ENCODE results near the gene TBRG1. TPM values are rescaled to one million over a fixed set of nuclear protein-coding genes. Genes with fewer than 3 reads are reported as not detected.
A peak's percentile ranks its signal among the peaks of the same experiment; 100 is the strongest.

TBRG1 gene
- total RNA-seq, 2 donors from 2014 or later, result 30.3 to 57.8 TPM

- Histone ChIP-seq H3K27ac (no peak overlapping the region), H3K4me1 (ENCODE audit: control insufficient read depth in 1 of 2, low read depth in 2 of 2) (no peaks in the 10 kb centered on the region), H3K9me3 (no peaks in the 10 kb centered on the region), H3K36me3 (no peaks in the 10 kb centered on the region), H3K4me3 (no peak overlapping the region), H3K27me3 (replicated peaks; ENCODE audit: insufficient read depth) (no peaks in the 10 kb centered on the region)
- DNase-seq (ENCODE audit: low spot score) (no peak), ATAC-seq (ENCODE audit: insufficient number of reproducible peaks, low FRiP score, low read depth) (no peak)
- TF ChIP-seq CTCF (IDR thresholded peaks at IDR 0.05), result no peak
These were observed 10.0 kb upstream of the TBRG1 start for GRCh38 chr11:124612567-124613246.

GRCh38 chr11:124618863-124619262, 3.8 kb upstream of the TBRG1 start:
- peaks cover 5 to 11% of the 10 kb centered on the region in 2 donors for H3K4me1 ChIP-seq (ENCODE audit: control insufficient read depth in 1 of 2, low read depth in 2 of 2)
- no peak for TF ChIP-seq CTCF (IDR thresholded peaks at IDR 0.05)
- no peaks in the 10 kb centered on the region for H3K27me3 ChIP-seq (replicated peaks; ENCODE audit: insufficient read depth)
- ATAC-seq (ENCODE audit: insufficient number of reproducible peaks, low FRiP score, low read depth) (no peak), DNase-seq (ENCODE audit: low spot score) (no peak)
- no peak overlapping the region for H3K27ac ChIP-seq
- no peak overlapping the region for H3K4me3 ChIP-seq
- no peaks in the 10 kb centered on the region for H3K36me3 ChIP-seq
- H3K9me3 ChIP-seq, result no peaks in the 10 kb centered on the region

DNA sequence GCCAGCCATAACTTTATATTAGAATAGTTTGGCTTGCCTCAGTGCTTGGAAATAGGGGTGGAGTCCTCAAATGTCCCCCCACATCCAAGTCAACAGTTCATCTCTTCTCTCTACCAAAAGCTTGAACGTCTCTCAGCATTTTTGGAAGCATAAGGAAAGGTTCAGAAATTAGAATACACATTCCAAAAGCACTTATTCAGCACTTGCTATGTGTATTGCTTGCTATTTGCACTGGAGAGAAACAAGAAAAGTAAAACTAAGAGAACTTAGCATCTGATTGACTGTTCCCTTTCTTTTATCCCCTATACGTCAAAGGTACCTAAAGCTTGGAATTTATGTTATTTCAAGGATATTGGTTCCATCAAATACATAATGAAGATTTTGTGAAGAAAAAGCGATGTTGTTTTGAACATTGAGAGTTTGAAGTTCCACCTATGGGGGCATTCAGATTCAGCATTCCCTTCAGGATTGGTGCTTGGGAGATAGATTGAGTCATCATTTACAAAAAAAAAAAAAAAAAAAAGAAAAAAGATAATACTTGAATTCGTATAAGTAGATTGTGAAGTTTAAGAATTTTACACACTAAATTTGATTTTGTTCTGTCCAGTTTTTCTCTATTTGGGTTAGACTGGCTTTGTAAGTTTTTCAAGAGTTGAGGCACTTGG, 1.3 kb downstream of the TBRG1 start:
- peak overlapping the region in 1 of 2 donors; percentile 89 for H3K27ac ChIP-seq
- peak overlapping the region; percentile 92 for H3K4me3 ChIP-seq
- no peaks in the 10 kb centered on the region for H3K27me3 ChIP-seq (replicated peaks; ENCODE audit: insufficient read depth)
- DNase-seq (ENCODE audit: low spot score) (no peak), ATAC-seq (ENCODE audit: insufficient number of reproducible peaks, low FRiP score, low read depth) (no peak)
- no peak for TF ChIP-seq CTCF (IDR thresholded peaks at IDR 0.05)
- H3K4me1 ChIP-seq (ENCODE audit: control insufficient read depth in 1 of 2, low read depth in 2 of 2), result peaks cover 12 to 27% of the 10 kb centered on the region in 2 donors
- no peaks in the 10 kb centered on the region for H3K9me3 ChIP-seq
- peaks cover 17% of the 10 kb centered on the region for H3K36me3 ChIP-seq

- TF ChIP-seq CTCF (IDR thresholded peaks at IDR 0.05), result no peak
- Histone ChIP-seq H3K27ac (no peak overlapping the region), H3K36me3 (peaks cover 25% of the 10 kb centered on the region), H3K27me3 (replicated peaks; ENCODE audit: insufficient read depth) (no peaks in the 10 kb centered on the region), H3K4me1 (ENCODE audit: control insufficient read depth in 1 of 2, low read depth in 2 of 2) (peaks cover 12 to 27% of the 10 kb centered on the region in 2 donors), H3K4me3 (no peak overlapping the region), H3K9me3 (no peaks in the 10 kb centered on the region)
- ATAC-seq (ENCODE audit: insufficient number of reproducible peaks, low FRiP score, low read depth), result no peak
- no peak for DNase-seq (ENCODE audit: low spot score)
These were observed 3.0 kb downstream of the TBRG1 start for GRCh38 chr11:124625504-124626168.

GRCh38 chr11:124627546-124627945, 4.9 kb downstream of the TBRG1 start:
- Histone ChIP-seq H3K4me1 (ENCODE audit: control insufficient read depth in 1 of 2, low read depth in 2 of 2) (peaks cover 12 to 21% of the 10 kb centered on the region in 2 donors), H3K27me3 (replicated peaks; ENCODE audit: insufficient read depth) (no peaks in the 10 kb centered on the region), H3K4me3 (no peak overlapping the region), H3K27ac (no peak overlapping the region), H3K36me3 (peaks cover 41% of the 10 kb centered on the region), H3K9me3 (no peaks in the 10 kb centered on the region)
- TF ChIP-seq CTCF (IDR thresholded peaks at IDR 0.05), result no peak
- DNase-seq (ENCODE audit: low spot score), result no peak
- no peak for ATAC-seq (ENCODE audit: insufficient number of reproducible peaks, low FRiP score, low read depth)

All from thoracic aorta (tissue), 2 donors.